HepG2 (cell line): ENCODE results near the gene MYRIP. TPM values are rescaled to one million over a fixed set of nuclear protein-coding genes. Genes with fewer than 3 reads are reported as not detected.

Source experiments
- ATF5 ChIP-seq: sonication (generic); formaldehyde crosslinking; IDR thresholded peaks from 2 replicates; pipeline ENCODE4 v1.4.0; 2020; ENCODE audit warnings: mild to moderate bottlenecking, low read depth, missing genetic modification reagents
- CREBL2 ChIP-seq: sonication (generic); formaldehyde crosslinking; IDR thresholded peaks from 2 replicates; pipeline ENCODE4 v1.8.1; 2023; ENCODE audit warnings: missing genetic modification reagents, mild to moderate bottlenecking, borderline replicate concordance
- EED ChIP-seq: sonication (generic); formaldehyde crosslinking; IDR thresholded peaks from 2 replicates; pipeline ENCODE4 v1.5.0; 2020; ENCODE audit warnings: mild to moderate bottlenecking, missing genetic modification reagents
- GATA4 ChIP-seq: sonication (generic); IDR thresholded peaks from 2 replicates; pipeline ENCODE4 v1.6.1; 2016; ENCODE audit warnings: antibody characterized with exemption, low read depth, borderline replicate concordance
- GATAD2A ChIP-seq: IDR thresholded peaks from 2 replicates; pipeline ENCODE4 v1.6.1; 2016
- ISX ChIP-seq: sonication (generic); formaldehyde crosslinking; conservative IDR thresholded peaks from 2 replicates; pipeline ENCODE4 v1.5.0; 2020; ENCODE audit warnings: missing genetic modification reagents
- REST ChIP-seq, 2 experiments: IDR thresholded peaks; 2 replicates each; pipeline ENCODE4 v1.6.1; 2011 to 2012; ENCODE audit warnings: low read length in 2 of 2, borderline replicate concordance in 1 of 2, low read depth in 1 of 2, mild to moderate bottlenecking in 1 of 2, moderate library complexity in 1 of 2
- TRIM22 ChIP-seq: fragments of 450-650 bp; IDR thresholded peaks from 2 replicates; pipeline ENCODE4 v1.6.1; 2017
- XBP1 ChIP-seq: sonication (generic); formaldehyde crosslinking; IDR thresholded peaks from 2 replicates; pipeline ENCODE4 v1.5.0; 2020; ENCODE audit warnings: missing genetic modification reagents
- ZNF20 ChIP-seq: sonication (generic); formaldehyde crosslinking; IDR thresholded peaks from 2 replicates; pipeline ENCODE4 v1.4.0; 2020; ENCODE audit warnings: mild to moderate bottlenecking, moderate library complexity, missing genetic modification reagents
- ZNF3 ChIP-seq: IDR thresholded peaks from 2 replicates; pipeline ENCODE4 v1.7.0; 2017; ENCODE audit warnings: inconsistent platforms
- ZNF574 ChIP-seq: sonication (generic); formaldehyde crosslinking; IDR thresholded peaks from 2 replicates; pipeline ENCODE4 v1.4.0; 2020; ENCODE audit warnings: missing genetic modification reagents
- ZNF644 ChIP-seq: IDR thresholded peaks from 2 replicates; pipeline ENCODE4 v1.6.1; 2016; ENCODE audit warnings: low read depth
- ZNF75D ChIP-seq: sonication (generic); formaldehyde crosslinking; IDR thresholded peaks from 2 replicates; pipeline ENCODE4 v1.8.1; 2023; ENCODE audit warnings: missing genetic modification reagents, mild to moderate bottlenecking, borderline replicate concordance
- ZNF83 ChIP-seq: sonication (generic); formaldehyde crosslinking; IDR thresholded peaks from 2 replicates; pipeline ENCODE4 v1.4.0; 2020; ENCODE audit warnings: missing genetic modification reagents, mild to moderate bottlenecking, borderline replicate concordance
- polyA plus RNA-seq, 8 experiments: library from polyadenylated mRNA; depleted of rRNA in 3 of 8; stranded (reverse) in 7 of 8; unstranded in 1 of 8; fragments of >200 nt; fragmentation: Illumina TruSeq in 4 of 8; extraction: Trizol in 4 of 8; gene quantifications; 2 replicates each; pipeline versions ENCODE4 v1.2.1 to v1.2.3, GENCODE V29; 2011 to 2016; ENCODE audit warnings: low read depth in 4 of 8, missing spikeins in 1 of 8, mixed read lengths in 1 of 8; ENCODE audit not compliant: insufficient read depth in 1 of 8
- total RNA-seq, 5 experiments: library from RNA; depleted of rRNA; stranded (reverse); fragments of >200 nt; fragmentation: Illumina TruSeq; extraction: Trizol; gene quantifications; 2 replicates each; pipeline ENCODE4 v1.2.3, GENCODE V29; 2016; ENCODE audit warnings: low read depth in 1 of 5
- TF ChIP-seq, protein P1 (sequence below): sonication (generic); formaldehyde crosslinking; IDR thresholded peaks from 2 replicates; pipeline ENCODE4 v1.4.0; 2020; ENCODE audit warnings: mild to moderate bottlenecking, missing genetic modification reagents
- TF ChIP-seq, protein P2 (sequence below): sonication (generic); formaldehyde crosslinking; IDR thresholded peaks from 2 replicates; pipeline ENCODE4 v1.8.1; 2023; ENCODE audit warnings: mild to moderate bottlenecking, moderate library complexity, missing genetic modification reagents

Gene MYRIP
- total and polyA plus RNA-seq, 2 of the 13 experiments (the other 11 are each of a cell fraction or from before 2014, with no cell fraction given) = 0.64 to 0.84 TPM

DNA sequence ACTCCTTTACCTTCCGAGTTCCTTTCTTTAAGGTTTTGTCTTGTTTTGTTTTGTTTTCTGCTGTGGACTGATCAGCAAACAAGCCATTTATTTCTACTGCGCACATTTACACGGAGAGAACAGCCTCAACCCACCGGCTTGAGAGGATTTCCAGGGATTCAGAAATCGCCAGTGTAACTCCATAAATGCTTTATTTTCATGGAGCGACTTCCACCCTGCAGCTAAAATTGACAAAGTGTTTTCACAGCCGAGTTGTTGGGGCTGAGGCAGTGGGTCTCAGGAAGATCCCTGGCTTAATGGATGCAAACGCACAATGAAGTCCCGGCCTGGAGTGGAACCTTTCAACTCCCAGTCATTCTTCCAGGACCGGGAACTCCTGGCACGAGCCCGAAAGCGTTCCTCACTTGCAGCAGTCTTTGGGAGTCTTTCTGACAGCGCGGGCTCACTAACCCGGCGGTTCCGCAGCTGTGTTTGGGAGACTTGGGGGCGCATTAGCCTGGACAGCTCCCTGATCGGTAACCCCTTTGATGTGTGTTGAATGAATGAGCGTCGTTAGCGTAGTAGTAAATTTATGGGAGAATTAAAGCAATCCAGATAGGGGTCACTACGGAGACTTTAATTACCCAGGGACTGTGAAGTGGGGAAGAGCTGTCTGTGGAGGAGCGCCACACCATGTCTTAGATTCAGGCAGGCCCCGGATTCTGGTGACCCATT is 785 bp upstream of the MYRIP start (continued):
- TF ChIP-seq, protein P1, sequence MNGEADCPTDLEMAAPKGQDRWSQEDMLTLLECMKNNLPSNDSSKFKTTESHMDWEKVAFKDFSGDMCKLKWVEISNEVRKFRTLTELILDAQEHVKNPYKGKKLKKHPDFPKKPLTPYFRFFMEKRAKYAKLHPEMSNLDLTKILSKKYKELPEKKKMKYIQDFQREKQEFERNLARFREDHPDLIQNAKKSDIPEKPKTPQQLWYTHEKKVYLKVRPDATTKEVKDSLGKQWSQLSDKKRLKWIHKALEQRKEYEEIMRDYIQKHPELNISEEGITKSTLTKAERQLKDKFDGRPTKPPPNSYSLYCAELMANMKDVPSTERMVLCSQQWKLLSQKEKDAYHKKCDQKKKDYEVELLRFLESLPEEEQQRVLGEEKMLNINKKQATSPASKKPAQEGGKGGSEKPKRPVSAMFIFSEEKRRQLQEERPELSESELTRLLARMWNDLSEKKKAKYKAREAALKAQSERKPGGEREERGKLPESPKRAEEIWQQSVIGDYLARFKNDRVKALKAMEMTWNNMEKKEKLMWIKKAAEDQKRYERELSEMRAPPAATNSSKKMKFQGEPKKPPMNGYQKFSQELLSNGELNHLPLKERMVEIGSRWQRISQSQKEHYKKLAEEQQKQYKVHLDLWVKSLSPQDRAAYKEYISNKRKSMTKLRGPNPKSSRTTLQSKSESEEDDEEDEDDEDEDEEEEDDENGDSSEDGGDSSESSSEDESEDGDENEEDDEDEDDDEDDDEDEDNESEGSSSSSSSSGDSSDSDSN (CRISPR knock-in tag) = no peak
- TF ChIP-seq GATA4 (no peak), EED (0 out of 2 replicates have a peak, but pooled peaks have one; percentile 29), TRIM22 (no peak), ZNF20 (no peak), ZNF574 (CRISPR knock-in tag) (no peak), REST (IDR thresholded peaks at IDR 0.05; ENCODE audit: borderline replicate concordance in 1 of 2, low read depth in 1 of 2, low read length in 2 of 2) (peak in 1 of 2 experiments; percentile 77; a peak in 3 of 4 replicates), ISX (no peak), XBP1 (no peak), ZNF3 (CRISPR knock-in tag) (0 out of 2 replicates have a peak, but pooled peaks have one; percentile 42), ZNF644 (CRISPR knock-in tag) (no peak), CREBL2 (CRISPR knock-in tag) (no peak), GATAD2A (CRISPR knock-in tag) (no peak), ZNF75D (no peak), ZNF83 (CRISPR knock-in tag) (no peak), ATF5 (CRISPR knock-in tag) (no peak)
- TF ChIP-seq, protein P2, sequence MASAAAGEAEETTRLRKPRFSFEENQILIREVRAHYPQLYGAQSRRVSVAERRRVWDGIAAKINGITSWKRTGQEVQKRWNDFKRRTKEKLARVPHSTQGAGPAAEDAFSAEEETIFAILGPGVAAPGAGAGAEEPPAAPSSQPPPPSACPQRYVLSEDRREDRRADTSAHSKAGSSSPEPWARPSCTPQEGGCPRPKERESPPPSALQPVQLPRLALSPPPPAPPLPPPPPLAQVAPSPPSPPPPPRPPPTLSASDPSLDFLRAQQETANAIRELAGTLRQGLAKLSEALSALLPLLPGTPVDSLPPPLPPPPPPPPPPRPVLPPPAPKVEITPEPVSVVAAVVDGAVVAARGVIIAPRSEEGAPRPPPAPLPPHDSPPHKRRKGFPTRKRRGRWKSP (CRISPR knock-in tag) = no peak
